ENCODE data around the gene P2RY14.
"Not testable (repeated sequence)": the region's sequence is repeated elsewhere in the genome, so short reads cannot be mapped to it uniquely, and the experiment has no call there.

The P2RY14 gene

GRCh38 chr3:151178208-151178845 lies 100.0 kb downstream of the P2RY14 start:
- no peak for TF ChIP-seq ZNF274 (IDR thresholded peaks at IDR 0.05; ENCODE audit: low read depth, low read length)
- H3K4me3 ChIP-seq (ENCODE audit: low read length): no peak overlapping the region

GRCh38 chr3:151175952-151176351 lies 102.4 kb downstream of the P2RY14 start:
- no peak for TF ChIP-seq ZNF274 (IDR thresholded peaks at IDR 0.05; ENCODE audit: low read depth, low read length)
- H3K4me3 ChIP-seq (ENCODE audit: low read length): no peak overlapping the region

- no peak for TF ChIP-seq ZNF274 (IDR thresholded peaks at IDR 0.05; ENCODE audit: low read depth, low read length)
- H3K4me3 ChIP-seq (ENCODE audit: low read length): no peak overlapping the region
These were observed 104.0 kb downstream of the P2RY14 start for GRCh38 chr3:151174351-151174750.

- no peak overlapping the region for H3K4me3 ChIP-seq (ENCODE audit: low read length)
- no peak for TF ChIP-seq ZNF274 (IDR thresholded peaks at IDR 0.05; ENCODE audit: low read depth, low read length)
These were observed 107.1 kb downstream of the P2RY14 start for GRCh38 chr3:151171145-151171757.

GRCh38 chr3:151169948-151170679 lies 108.2 kb downstream of the P2RY14 start:
- H3K4me3 ChIP-seq (ENCODE audit: low read length): not testable (repeated sequence)

- H3K4me3 ChIP-seq (ENCODE audit: low read length): no peak overlapping the region
- no peak for TF ChIP-seq ZNF274 (IDR thresholded peaks at IDR 0.05; ENCODE audit: low read depth, low read length)
These were observed 108.9 kb downstream of the P2RY14 start for GRCh38 chr3:151169262-151169947.

- no peak overlapping the region for H3K4me3 ChIP-seq (ENCODE audit: low read length)
- no peak for TF ChIP-seq ZNF274 (IDR thresholded peaks at IDR 0.05; ENCODE audit: low read depth, low read length)
These were observed 109.9 kb downstream of the P2RY14 start for GRCh38 chr3:151168269-151169094.

- TF ChIP-seq ZNF274 (IDR thresholded peaks at IDR 0.05; ENCODE audit: low read depth, low read length): no peak
- H3K4me3 ChIP-seq (ENCODE audit: low read length): no peak overlapping the region
These were observed 112.2 kb downstream of the P2RY14 start for GRCh38 chr3:151166161-151166560.

- no peak for TF ChIP-seq ZNF274 (IDR thresholded peaks at IDR 0.05; ENCODE audit: low read depth, low read length)
- no peak overlapping the region for H3K4me3 ChIP-seq (ENCODE audit: low read length)
These were observed 113.1 kb downstream of the P2RY14 start for GRCh38 chr3:151165226-151165625.
